ENCODE data around the gene RYR1. TPM values are rescaled to one million over a fixed set of nuclear protein-coding genes. Genes with fewer than 3 reads are reported as not detected.

RYR1 gene
- total RNA-seq, 1 donor from 2014 or later: 243 TPM

- Histone ChIP-seq H3K36me3 (ENCODE audit: control insufficient read depth in 3 of 3, insufficient read depth in 3 of 3, low read length in 3 of 3) (peaks cover 64 to 74% (median 67%) of the 10 kb centered on the region in 3 donors), H3K27ac (ENCODE audit: low read depth, low read length) (peak overlapping the region; percentile 75), H3K9me3 (ENCODE audit: control insufficient read depth in 3 of 3, low read length in 3 of 3) (no peaks in the 10 kb centered on the region), H3K27me3 (ENCODE audit: control insufficient read depth in 3 of 3, insufficient read depth in 3 of 3, low read length in 3 of 3) (no peaks in the 10 kb centered on the region), H3K9ac (ENCODE audit: low read depth in 1 of 3, low read length in 3 of 3) (no peak overlapping the region), H3K4me3 (ENCODE audit: low read length in 3 of 3) (no peak overlapping the region), H3K4me1 (ENCODE audit: control insufficient read depth in 3 of 3, insufficient read depth in 3 of 3, low read length in 3 of 3) (peaks cover 0 to 31% (median 15%) of the 10 kb centered on the region in 3 donors)
These were observed 19.2 kb downstream of the RYR1 start for GRCh38 chr19:38452430-38453366.

GRCh38 chr19:38453596-38453995 lies 20.1 kb downstream of the RYR1 start:
- Histone ChIP-seq H3K27ac (ENCODE audit: low read depth, low read length) (peak overlapping the region; percentile 54), H3K27me3 (ENCODE audit: control insufficient read depth in 3 of 3, insufficient read depth in 3 of 3, low read length in 3 of 3) (no peaks in the 10 kb centered on the region), H3K36me3 (ENCODE audit: control insufficient read depth in 3 of 3, insufficient read depth in 3 of 3, low read length in 3 of 3) (peaks cover 64 to 74% (median 65%) of the 10 kb centered on the region in 3 donors), H3K4me3 (ENCODE audit: low read length in 3 of 3) (no peak overlapping the region), H3K9me3 (ENCODE audit: control insufficient read depth in 3 of 3, low read length in 3 of 3) (no peaks in the 10 kb centered on the region), H3K9ac (ENCODE audit: low read depth in 1 of 3, low read length in 3 of 3) (no peak overlapping the region), H3K4me1 (ENCODE audit: control insufficient read depth in 3 of 3, insufficient read depth in 3 of 3, low read length in 3 of 3) (peaks cover 0 to 26% (median 13%) of the 10 kb centered on the region in 3 donors)

- H3K27me3 ChIP-seq (ENCODE audit: control insufficient read depth in 3 of 3, insufficient read depth in 3 of 3, low read length in 3 of 3): no peaks in the 10 kb centered on the region
- H3K9me3 ChIP-seq (ENCODE audit: control insufficient read depth in 3 of 3, low read length in 3 of 3): no peaks in the 10 kb centered on the region
- H3K4me3 ChIP-seq (ENCODE audit: low read length in 3 of 3): no peak overlapping the region
- H3K9ac ChIP-seq (ENCODE audit: low read depth in 1 of 3, low read length in 3 of 3): no peak overlapping the region
- H3K36me3 ChIP-seq (ENCODE audit: control insufficient read depth in 3 of 3, insufficient read depth in 3 of 3, low read length in 3 of 3): peaks cover 65 to 75% (median 68%) of the 10 kb centered on the region in 3 donors
- H3K4me1 ChIP-seq (ENCODE audit: control insufficient read depth in 3 of 3, insufficient read depth in 3 of 3, low read length in 3 of 3): peaks cover 0 to 15% (median 8%) of the 10 kb centered on the region in 3 donors
- no peak overlapping the region for H3K27ac ChIP-seq (ENCODE audit: low read depth, low read length)
These were observed 21.5 kb downstream of the RYR1 start for GRCh38 chr19:38455031-38455430.

GRCh38 chr19:38457202-38457601 lies 23.7 kb downstream of the RYR1 start:
- Histone ChIP-seq H3K4me3 (ENCODE audit: low read length in 3 of 3) (no peak overlapping the region), H3K9me3 (ENCODE audit: control insufficient read depth in 3 of 3, low read length in 3 of 3) (no peaks in the 10 kb centered on the region), H3K27ac (ENCODE audit: low read depth, low read length) (no peak overlapping the region), H3K4me1 (ENCODE audit: control insufficient read depth in 3 of 3, insufficient read depth in 3 of 3, low read length in 3 of 3) (no peaks in the 10 kb centered on the region), H3K27me3 (ENCODE audit: control insufficient read depth in 3 of 3, insufficient read depth in 3 of 3, low read length in 3 of 3) (no peaks in the 10 kb centered on the region), H3K36me3 (ENCODE audit: control insufficient read depth in 3 of 3, insufficient read depth in 3 of 3, low read length in 3 of 3) (peaks cover 57 to 72% (median 65%) of the 10 kb centered on the region in 3 donors), H3K9ac (ENCODE audit: low read depth in 1 of 3, low read length in 3 of 3) (no peak overlapping the region)

- peaks cover 55 to 72% (median 63%) of the 10 kb centered on the region in 3 donors for H3K36me3 ChIP-seq (ENCODE audit: control insufficient read depth in 3 of 3, insufficient read depth in 3 of 3, low read length in 3 of 3)
- H3K27me3 ChIP-seq (ENCODE audit: control insufficient read depth in 3 of 3, insufficient read depth in 3 of 3, low read length in 3 of 3): no peaks in the 10 kb centered on the region
- no peaks in the 10 kb centered on the region for H3K9me3 ChIP-seq (ENCODE audit: control insufficient read depth in 3 of 3, low read length in 3 of 3)
- no peaks in the 10 kb centered on the region for H3K4me1 ChIP-seq (ENCODE audit: control insufficient read depth in 3 of 3, insufficient read depth in 3 of 3, low read length in 3 of 3)
- H3K4me3 ChIP-seq (ENCODE audit: low read length in 3 of 3): no peak overlapping the region
- H3K9ac ChIP-seq (ENCODE audit: low read depth in 1 of 3, low read length in 3 of 3): no peak overlapping the region
- peak overlapping the region; percentile 19 for H3K27ac ChIP-seq (ENCODE audit: low read depth, low read length)
These were observed 24.4 kb downstream of the RYR1 start for GRCh38 chr19:38457690-38458405.

GRCh38 chr19:38458991-38459390 lies 25.5 kb downstream of the RYR1 start:
- H3K27me3 ChIP-seq (ENCODE audit: control insufficient read depth in 3 of 3, insufficient read depth in 3 of 3, low read length in 3 of 3): no peaks in the 10 kb centered on the region
- H3K9me3 ChIP-seq (ENCODE audit: control insufficient read depth in 3 of 3, low read length in 3 of 3): no peaks in the 10 kb centered on the region
- H3K4me3 ChIP-seq (ENCODE audit: low read length in 3 of 3): no peak overlapping the region
- no peaks in the 10 kb centered on the region for H3K4me1 ChIP-seq (ENCODE audit: control insufficient read depth in 3 of 3, insufficient read depth in 3 of 3, low read length in 3 of 3)
- H3K36me3 ChIP-seq (ENCODE audit: control insufficient read depth in 3 of 3, insufficient read depth in 3 of 3, low read length in 3 of 3): peaks cover 57 to 75% (median 69%) of the 10 kb centered on the region in 3 donors
- H3K27ac ChIP-seq (ENCODE audit: low read depth, low read length): peak overlapping the region; percentile 28
- no peak overlapping the region for H3K9ac ChIP-seq (ENCODE audit: low read depth in 1 of 3, low read length in 3 of 3)

- H3K27me3 ChIP-seq (ENCODE audit: control insufficient read depth in 3 of 3, insufficient read depth in 3 of 3, low read length in 3 of 3): no peaks in the 10 kb centered on the region
- no peak overlapping the region for H3K27ac ChIP-seq (ENCODE audit: low read depth, low read length)
- H3K4me1 ChIP-seq (ENCODE audit: control insufficient read depth in 3 of 3, insufficient read depth in 3 of 3, low read length in 3 of 3): peaks cover 0 to 5% (median 1%) of the 10 kb centered on the region in 3 donors
- no peak overlapping the region for H3K9ac ChIP-seq (ENCODE audit: low read depth in 1 of 3, low read length in 3 of 3)
- no peak overlapping the region for H3K4me3 ChIP-seq (ENCODE audit: low read length in 3 of 3)
- H3K36me3 ChIP-seq (ENCODE audit: control insufficient read depth in 3 of 3, insufficient read depth in 3 of 3, low read length in 3 of 3): peaks cover 63 to 81% (median 78%) of the 10 kb centered on the region in 3 donors
- no peaks in the 10 kb centered on the region for H3K9me3 ChIP-seq (ENCODE audit: control insufficient read depth in 3 of 3, low read length in 3 of 3)
These were observed 29.9 kb downstream of the RYR1 start for GRCh38 chr19:38463365-38463764.

GRCh38 chr19:38464421-38465082 lies 31.1 kb downstream of the RYR1 start:
- H3K36me3 ChIP-seq (ENCODE audit: control insufficient read depth in 3 of 3, insufficient read depth in 3 of 3, low read length in 3 of 3): peaks cover 67 to 82% (median 81%) of the 10 kb centered on the region in 3 donors

GRCh38 chr19:38466050-38466449 lies 32.6 kb downstream of the RYR1 start:
- Histone ChIP-seq H3K4me1 (ENCODE audit: control insufficient read depth in 3 of 3, insufficient read depth in 3 of 3, low read length in 3 of 3) (peaks cover 4 to 19% (median 17%) of the 10 kb centered on the region in 3 donors), H3K36me3 (ENCODE audit: control insufficient read depth in 3 of 3, insufficient read depth in 3 of 3, low read length in 3 of 3) (peaks cover 66 to 83% (median 77%) of the 10 kb centered on the region in 3 donors), H3K9me3 (ENCODE audit: control insufficient read depth in 3 of 3, low read length in 3 of 3) (no peaks in the 10 kb centered on the region), H3K27me3 (ENCODE audit: control insufficient read depth in 3 of 3, insufficient read depth in 3 of 3, low read length in 3 of 3) (no peaks in the 10 kb centered on the region), H3K9ac (ENCODE audit: low read depth in 1 of 3, low read length in 3 of 3) (no peak overlapping the region), H3K4me3 (ENCODE audit: low read length in 3 of 3) (no peak overlapping the region), H3K27ac (ENCODE audit: low read depth, low read length) (no peak overlapping the region)

More at GRCh38 chr19:38464421-38465082, 31.1 kb downstream of the RYR1 start:
- no peaks in the 10 kb centered on the region for H3K9me3 ChIP-seq (ENCODE audit: control insufficient read depth in 3 of 3, low read length in 3 of 3)
- no peaks in the 10 kb centered on the region for H3K27me3 ChIP-seq (ENCODE audit: control insufficient read depth in 3 of 3, insufficient read depth in 3 of 3, low read length in 3 of 3)
- no peak overlapping the region for H3K9ac ChIP-seq (ENCODE audit: low read depth in 1 of 3, low read length in 3 of 3)
- H3K4me1 ChIP-seq (ENCODE audit: control insufficient read depth in 3 of 3, insufficient read depth in 3 of 3, low read length in 3 of 3): peaks cover 3 to 17% (median 13%) of the 10 kb centered on the region in 3 donors
- no peak overlapping the region for H3K4me3 ChIP-seq (ENCODE audit: low read length in 3 of 3)
- no peak overlapping the region for H3K27ac ChIP-seq (ENCODE audit: low read depth, low read length)

All from skeletal muscle tissue (tissue), 4 donors.